ENCODE results near the gene AMN1. TPM values are rescaled to one million over a fixed set of nuclear protein-coding genes. Genes with fewer than 3 reads are reported as not detected.

Gene AMN1
- total and polyA plus RNA-seq, 2 experiments from 2014 or later, result 12.6 to 17.7 TPM

- TF ChIP-seq EZH2 (IDR thresholded peaks at IDR 0.05; ENCODE audit: low read depth, unreplicated experiment), result no peak
- TF ChIP-seq ETS1 (IDR thresholded peaks at IDR 0.05), result no peak
- no peak for TF ChIP-seq CTCF (conservative IDR thresholded peaks at IDR 0.05; ENCODE audit: low read depth in 2 of 2)
- TF ChIP-seq CREB1 (CRISPR knock-in tag; IDR thresholded peaks at IDR 0.05; ENCODE audit: low read depth), result no peak
- no peak for TF ChIP-seq EZH2phosphoT487 (IDR thresholded peaks at IDR 0.05; ENCODE audit: unreplicated experiment)
- no peak for TF ChIP-seq NANOG (IDR thresholded peaks at IDR 0.05; ENCODE audit: borderline replicate concordance)
- TF ChIP-seq JUNB (IDR thresholded peaks at IDR 0.05; ENCODE audit: unreplicated experiment), result no peak
These were observed 8.9 kb upstream of the AMN1 start (continued) for GRCh38 chr12:31737763-31738162.

- no peaks in the 10 kb centered on the region for H3F3A ChIP-seq (replicated peaks; ENCODE audit: low read depth)
- H4K20me1 ChIP-seq (replicated peaks; ENCODE audit: insufficient read depth), result no peaks in the 10 kb centered on the region
- Mint-ChIP-seq H3K27me3 (ENCODE audit: insufficient read depth, low read depth, poor library complexity) (no peaks in the 10 kb centered on the region), H3K9me3 (no peaks in the 10 kb centered on the region; the same call in 2 of the 3 replicates), H3K4me1 (peaks cover 15% of the 10 kb centered on the region), H3K36me3 (ENCODE audit: low read depth) (no peaks in the 10 kb centered on the region; the same call in 2 of the 3 replicates), H3K27ac (no peak overlapping the region), H3K4me3 (no peak overlapping the region)
- H3K27me3 ChIP-seq (ENCODE audit: insufficient read depth), result no peaks in the 10 kb centered on the region
- H3K79me2 ChIP-seq (replicated peaks; ENCODE audit: insufficient read depth), result no peaks in the 10 kb centered on the region
- DNase-seq (ENCODE audit: low spot score) (no peak), ATAC-seq (no peak)
- no peak overlapping the region for H3K4me3 ChIP-seq
- no peaks in the 10 kb centered on the region for H3K36me3 ChIP-seq (ENCODE audit: insufficient read depth)
- no peak overlapping the region for H3K4me2 ChIP-seq
- peaks cover 17% of the 10 kb centered on the region for H3K4me1 ChIP-seq (ENCODE audit: insufficient read depth)
- H2AFZ ChIP-seq, result no peak overlapping the region
- no peak overlapping the region for H3K27ac ChIP-seq (ENCODE audit: low read depth)
- H3K9me2 ChIP-seq (ENCODE audit: insufficient read depth), result no peaks in the 10 kb centered on the region
- TF ChIP-seq JUNB (IDR thresholded peaks at IDR 0.05; ENCODE audit: unreplicated experiment) (no peak), ZNF114 (CRISPR knock-in tag; IDR thresholded peaks at IDR 0.05) (no peak), ZNF331 (CRISPR knock-in tag; IDR thresholded peaks at IDR 0.05; ENCODE audit: low read depth) (no peak), EZH2phosphoT487 (IDR thresholded peaks at IDR 0.05; ENCODE audit: unreplicated experiment) (no peak), EZH2 (IDR thresholded peaks at IDR 0.05; ENCODE audit: low read depth, unreplicated experiment) (no peak), STAT1 (IDR thresholded peaks at IDR 0.05; ENCODE audit: unreplicated experiment) (no peak), CTCF (conservative IDR thresholded peaks at IDR 0.05; ENCODE audit: low read depth in 2 of 2) (no peak), REST (IDR thresholded peaks at IDR 0.05; ENCODE audit: unreplicated experiment) (no peak), CREB1 (CRISPR knock-in tag; IDR thresholded peaks at IDR 0.05; ENCODE audit: low read depth) (no peak), NANOG (IDR thresholded peaks at IDR 0.05; ENCODE audit: borderline replicate concordance) (no peak), POLR2AphosphoS5 (IDR thresholded peaks at IDR 0.05; ENCODE audit: low read depth) (no peak), ETS1 (IDR thresholded peaks at IDR 0.05) (no peak)
These were observed 8.5 kb upstream of the AMN1 start for GRCh38 chr12:31737345-31737744.
